Dedifferentiated amniotic fluid mesenchymal stem cell (primary cell): ENCODE results near the gene MTMR6.
"Not testable (repeated sequence)": the region's sequence is repeated elsewhere in the genome, so short reads cannot be mapped to it uniquely, and the experiment has no call there.

Source experiments
- DNase-seq: peaks from one replicate; pipeline ENCODE4 v3.0.0-alpha.2; 2016; ENCODE audit errors: extremely low spot score

Gene MTMR6

DNA sequence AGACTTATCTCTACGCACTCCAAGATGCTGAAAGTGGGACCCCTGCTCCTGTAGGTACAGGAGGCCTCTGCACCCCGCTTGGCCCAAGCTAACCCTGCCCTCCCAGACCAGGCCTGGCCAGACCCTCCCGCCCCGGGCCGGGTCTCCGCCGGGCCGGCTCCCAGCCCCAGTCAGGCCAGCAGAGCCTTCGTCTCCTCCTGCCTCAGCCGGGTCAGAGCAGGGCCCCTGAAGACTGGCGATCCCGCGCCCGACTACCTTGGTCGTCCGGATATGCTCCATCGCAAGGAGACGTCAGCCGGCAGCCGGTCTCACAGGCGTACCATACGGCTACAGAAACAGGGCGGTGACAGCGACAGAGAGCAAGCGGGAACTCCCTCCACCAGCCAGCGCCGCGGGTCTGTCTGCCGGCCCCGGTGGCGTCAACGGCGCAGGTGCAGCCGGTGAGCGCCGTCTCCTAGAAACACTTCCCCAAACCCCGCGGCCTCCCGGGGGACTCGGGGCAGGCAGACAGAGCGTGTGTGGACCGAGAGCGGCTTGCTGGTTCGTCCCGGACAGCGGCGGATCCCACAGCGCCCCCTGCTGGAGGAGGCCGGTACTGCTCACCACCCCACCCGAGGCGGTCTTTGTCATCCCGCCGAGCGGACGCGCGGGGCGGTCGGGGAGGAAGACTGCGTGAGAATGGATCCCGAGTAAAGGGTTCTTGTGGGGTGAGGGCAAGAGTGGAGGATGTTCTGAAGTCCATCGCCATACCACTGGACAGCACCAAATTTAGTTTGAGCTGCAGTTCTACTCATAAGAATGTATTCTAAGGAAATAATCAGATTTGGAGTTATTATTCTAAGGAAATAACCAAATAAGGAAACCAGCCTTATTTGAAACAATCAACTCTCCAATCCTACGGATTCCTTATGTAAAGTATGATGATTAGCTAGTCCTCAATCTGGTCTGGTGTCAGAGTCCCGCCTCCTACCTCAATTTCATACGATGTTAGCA, at the start of gene MTMR6:
Gene MTMR6 (minus strand): TSS at position 520 of the 993 bp plus-strand sequence. CDS start 241 bp downstream, at position 279.
- peak; percentile 90 for DNase-seq

DNA sequence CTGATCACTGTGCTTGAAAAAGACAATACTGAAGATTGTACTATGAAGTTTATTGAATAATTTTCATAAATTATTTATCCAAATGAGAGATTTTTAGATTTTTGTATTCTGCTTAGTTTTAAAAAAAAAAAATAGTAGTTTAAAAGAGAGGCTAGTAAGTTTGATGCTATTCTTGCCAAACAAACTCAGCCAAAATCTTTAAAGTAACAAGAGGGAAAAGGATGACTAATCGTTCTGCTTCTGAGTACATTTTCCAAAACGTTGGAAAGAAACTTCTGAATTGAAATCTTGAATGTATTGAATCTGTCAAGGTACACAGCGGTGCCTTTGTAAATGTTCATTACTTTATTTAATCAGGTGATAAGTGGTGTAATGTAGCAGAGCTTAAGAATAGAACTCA, 48.6 kb upstream of the MTMR6 start:
- no peak for DNase-seq

DNA sequence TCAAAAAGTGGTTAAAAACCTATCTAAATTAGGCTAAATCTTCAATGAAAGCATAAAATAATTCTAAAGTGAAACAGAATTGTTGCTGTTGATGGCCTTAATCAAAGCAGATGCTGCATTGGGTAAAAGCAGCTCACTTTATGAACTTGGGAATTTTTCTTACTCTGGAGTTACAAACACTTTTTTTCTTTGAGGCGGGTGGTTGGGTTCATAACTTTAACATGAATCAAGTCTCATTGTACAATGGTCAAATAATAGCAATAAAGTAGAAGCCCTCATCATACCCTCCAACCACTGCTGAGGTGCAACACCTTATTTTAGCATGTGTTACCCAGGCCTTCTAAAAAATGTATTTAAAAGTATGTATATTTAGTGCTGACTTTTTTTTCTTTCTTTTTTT, 43.3 kb upstream of the MTMR6 start:
- DNase-seq = no peak

DNA sequence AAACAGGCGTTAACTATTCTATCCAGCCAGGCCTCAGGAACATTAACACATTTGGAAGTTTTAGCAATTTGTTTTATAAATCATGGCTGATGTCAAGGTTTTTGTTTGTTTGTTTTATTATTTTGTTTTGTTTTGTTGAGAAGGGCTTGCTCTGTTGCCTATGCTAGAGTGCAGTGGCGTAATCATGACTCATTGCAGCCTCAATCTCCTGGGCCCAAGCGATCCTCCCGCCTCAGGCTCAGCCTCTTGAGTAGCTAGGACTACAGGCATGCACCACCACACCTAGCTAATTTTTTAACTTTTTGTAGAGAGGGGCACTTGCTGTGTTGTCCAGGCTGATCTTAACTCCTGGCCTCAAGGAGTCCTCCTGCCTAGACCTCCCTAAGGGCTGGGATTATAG, 42.4 kb upstream of the MTMR6 start:
- no peak for DNase-seq

DNA sequence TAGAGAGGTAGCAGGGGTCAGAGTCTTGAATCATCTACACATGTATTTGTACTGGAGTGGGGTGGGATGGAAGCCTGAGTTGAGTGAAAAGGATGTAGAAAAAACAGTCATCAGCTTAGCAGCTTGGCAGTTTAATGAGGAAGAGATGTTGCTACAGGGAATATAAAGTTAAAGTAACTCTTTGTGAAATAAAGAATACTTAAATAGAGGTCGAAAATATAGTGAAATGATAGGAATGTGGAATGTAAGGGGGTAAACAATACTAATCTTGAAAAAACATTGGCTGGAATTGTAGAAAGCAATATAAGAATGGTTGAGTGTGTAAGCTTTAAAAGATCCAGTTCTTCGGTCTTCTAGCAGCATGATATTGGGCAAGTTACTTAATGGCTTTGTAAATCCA, 36.8 kb upstream of the MTMR6 start:
- no peak for DNase-seq

DNA sequence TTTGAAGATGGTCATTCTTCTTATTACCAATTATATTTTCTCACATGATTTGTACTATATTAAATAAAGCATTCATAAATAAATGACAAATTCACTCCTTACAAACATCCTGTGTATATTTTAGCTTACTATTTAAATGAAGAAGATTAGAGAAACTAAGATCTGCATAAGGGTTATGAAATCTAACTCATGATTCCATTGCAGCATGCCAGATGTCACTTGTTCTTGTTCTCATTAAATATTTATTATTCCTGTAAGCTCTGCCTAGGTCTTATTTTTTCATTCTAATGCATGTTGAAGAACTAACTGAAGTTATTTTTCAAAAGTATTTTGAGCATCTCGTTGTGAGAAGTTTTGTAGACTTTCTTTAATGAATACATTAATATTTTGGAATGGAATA, 32.5 kb upstream of the MTMR6 start:
- DNase-seq = no peak

DNA sequence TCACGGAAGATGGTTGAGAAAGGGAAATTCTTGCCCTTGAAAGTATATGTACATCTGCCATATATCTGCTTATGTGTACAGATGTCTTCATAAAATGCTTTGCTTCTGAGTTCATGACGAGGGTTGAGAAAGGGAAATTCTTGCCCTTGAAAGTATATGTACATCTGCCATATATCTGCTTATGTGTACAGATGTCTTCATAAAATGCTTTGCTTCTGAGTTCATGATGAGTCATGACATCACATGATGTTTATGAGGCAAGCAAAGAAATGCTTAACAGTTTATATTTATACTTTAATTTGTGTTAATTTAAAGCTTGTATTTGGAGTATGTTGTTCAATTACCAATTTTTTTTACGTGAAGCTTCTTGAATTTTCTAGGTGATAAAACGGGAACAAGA, 31.7 kb upstream of the MTMR6 start:
- not testable (repeated sequence) for DNase-seq

DNA sequence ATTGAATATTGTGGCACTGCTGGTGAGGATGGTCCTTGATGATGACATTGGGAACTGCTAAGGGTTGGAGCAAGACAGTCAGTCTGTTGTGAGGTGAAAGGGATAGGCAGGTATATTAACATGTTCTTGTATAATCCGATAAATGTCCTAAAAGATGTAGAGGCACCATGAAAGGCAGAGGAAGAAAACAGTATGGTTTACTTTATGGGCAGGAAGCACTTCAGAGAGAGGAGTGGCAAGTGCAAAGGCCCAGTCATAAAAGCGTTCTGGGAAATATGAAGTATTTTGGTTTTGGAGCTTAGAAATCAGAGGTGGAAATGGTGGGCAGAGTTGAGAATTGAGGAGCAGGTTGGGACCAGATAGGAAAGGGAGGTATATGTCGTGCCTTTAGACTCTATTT, 23.6 kb upstream of the MTMR6 start:
- no peak for DNase-seq

DNA sequence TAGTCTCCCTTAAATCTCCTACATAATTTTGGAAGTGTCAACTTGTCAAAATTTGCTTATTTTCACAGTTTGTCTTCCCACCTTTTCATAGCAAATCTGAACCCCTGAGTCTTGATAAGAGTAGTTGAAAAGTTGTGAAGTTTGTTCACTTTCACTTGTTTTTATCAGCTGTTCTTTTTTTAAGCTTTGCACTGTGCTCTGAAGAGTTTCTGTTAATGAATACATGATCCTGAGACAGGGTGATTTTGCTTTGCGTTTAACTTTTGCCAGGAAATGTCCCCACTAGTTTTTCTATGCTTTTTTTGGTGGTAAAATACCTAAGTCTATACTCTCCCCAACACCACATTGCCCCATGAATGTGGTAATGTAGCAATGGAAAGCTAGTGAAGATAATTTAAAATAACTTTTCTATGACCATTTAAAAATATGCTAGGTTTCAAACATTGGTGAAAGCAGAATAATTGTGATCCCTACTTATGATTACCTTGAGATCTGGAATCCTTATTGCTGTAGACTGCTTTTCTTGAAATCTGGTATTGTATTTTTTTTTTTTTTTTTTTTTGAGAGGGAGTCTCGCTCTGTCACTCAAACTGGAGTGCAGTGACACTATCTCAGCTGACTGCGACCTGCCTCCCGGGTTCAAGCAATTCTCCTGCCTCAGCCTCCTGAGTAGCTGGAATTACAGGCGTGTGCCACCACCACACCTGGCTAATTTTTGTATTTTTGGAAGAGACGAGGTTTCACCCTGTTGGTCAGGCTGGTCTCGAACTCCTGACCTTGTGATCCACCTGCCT, 19.6 kb upstream of the MTMR6 start:
- no peak for DNase-seq

DNA sequence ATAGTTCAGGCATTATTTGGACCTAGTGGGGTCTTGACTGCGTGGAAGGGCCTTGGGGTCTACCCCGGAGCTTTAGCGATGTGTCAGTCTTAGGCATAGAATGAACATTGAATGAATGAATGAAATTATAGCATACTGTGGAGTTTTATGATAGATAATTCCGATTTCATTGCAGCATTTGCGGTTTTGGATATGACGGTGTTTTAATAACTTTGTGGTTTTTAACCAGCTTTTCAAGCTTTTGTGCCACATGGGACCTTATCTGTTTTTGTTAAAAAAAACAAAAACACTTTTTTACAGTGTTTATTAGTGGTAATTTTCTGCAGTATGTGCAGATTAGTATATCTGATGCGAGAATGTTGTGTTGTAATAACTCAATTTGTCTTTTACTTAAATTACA, 14.8 kb upstream of the MTMR6 start:
- DNase-seq = no peak

DNA sequence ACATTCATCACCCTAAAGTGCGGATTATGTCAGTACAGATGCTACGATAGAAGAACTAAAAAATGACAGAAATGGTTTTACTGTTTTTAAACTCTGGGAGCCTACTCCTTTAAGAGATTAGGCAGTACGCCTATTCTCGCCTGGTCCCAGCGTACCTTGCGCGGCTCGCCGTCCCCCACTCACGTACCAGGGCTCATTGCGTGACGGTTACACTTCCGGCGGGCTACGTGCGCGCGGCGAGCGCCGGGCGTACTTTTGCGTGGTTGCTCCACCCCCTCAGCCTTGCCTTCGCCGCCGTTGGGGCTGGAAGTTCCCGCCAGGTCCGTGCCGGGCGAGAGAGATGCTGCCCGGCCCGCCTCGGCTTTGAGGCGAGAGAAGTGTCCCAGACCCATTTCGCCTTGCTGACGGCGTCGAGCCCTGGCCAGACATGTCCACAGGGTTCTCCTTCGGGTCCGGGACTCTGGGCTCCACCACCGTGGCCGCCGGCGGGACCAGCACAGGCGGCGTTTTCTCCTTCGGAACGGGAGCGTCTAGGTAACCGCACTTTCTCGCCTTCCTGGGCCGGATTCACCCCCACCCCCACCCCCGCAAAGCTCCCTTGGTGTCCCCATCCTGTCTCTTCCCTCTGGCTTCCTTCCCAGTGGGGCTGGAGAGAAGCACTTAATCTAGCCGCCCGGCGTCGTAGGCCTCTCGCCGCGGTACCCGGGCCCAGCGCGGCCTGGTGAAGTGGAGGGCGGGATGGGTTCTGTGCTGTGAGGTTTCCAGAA, 14.2 kb upstream of the MTMR6 start, which contains the start of gene NUP58:
Gene NUP58 (plus strand): TSS at position 279 of the 767 bp plus-strand sequence. CDS start 149 bp downstream, at position 428.
- DNase-seq = peak; percentile 88

DNA sequence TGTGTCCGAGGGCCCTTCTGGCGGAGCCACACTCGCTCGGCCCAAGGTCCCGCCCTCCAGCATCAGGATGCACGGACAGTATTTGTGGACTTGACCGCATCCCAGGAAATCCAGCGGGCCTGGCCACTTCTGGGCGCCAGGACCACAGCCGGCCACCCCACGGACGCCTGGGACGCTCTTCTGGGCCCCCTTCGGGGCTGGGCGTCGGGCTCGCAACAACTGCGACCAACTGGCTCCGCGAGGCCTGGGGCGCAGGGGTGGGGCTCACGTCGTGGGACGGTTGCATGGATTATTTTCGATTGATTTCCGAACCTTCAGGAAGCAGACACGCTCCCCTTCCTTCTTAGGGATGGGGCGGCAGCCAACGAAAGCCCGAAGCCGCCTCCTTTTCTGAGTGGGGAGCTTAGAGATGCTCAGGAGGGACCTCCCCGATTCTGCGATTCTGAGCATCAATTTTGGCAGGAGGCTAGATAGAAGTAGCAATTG, 13.6 kb upstream of the MTMR6 start:
- no peak for DNase-seq

DNA sequence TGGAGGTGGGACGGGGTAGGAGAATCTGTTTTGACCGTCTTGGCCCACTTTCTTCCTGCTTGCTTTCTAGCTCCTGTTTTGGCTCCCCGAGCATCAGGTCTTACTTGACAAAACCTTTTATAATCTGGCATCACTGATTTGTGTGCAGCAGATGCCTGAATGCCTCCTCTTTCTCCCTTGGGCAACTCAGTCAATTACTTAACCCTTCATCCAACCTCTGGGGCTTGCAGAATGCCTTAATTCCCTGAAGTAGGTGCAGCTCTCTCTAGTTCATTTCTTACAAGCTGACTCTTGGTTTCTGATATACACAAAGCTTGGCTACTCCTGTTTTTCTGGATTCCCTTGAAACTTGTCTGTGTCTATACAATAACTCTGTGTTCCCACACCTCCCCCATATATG, 8.4 kb upstream of the MTMR6 start:
- no peak for DNase-seq

DNA sequence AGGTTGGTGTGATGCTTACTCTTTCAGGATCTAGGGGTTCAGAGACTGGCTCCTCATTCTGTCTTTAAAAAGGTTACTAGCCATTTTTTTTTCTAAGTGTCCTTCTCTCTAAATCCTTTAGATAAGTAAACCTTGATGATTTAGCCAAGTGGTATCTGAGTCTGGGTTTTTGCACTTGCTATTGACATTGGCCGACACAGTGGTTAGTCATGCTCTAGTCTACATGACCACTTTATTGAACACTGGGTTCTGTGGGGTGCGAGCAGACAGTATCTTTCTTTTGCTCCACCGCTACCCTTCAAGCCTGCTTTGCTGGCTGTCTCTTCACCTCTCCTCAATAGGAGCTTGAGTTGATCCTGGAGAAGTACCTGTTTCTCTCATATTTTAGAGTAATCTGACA, 7.9 kb upstream of the MTMR6 start:
- no peak for DNase-seq

DNA sequence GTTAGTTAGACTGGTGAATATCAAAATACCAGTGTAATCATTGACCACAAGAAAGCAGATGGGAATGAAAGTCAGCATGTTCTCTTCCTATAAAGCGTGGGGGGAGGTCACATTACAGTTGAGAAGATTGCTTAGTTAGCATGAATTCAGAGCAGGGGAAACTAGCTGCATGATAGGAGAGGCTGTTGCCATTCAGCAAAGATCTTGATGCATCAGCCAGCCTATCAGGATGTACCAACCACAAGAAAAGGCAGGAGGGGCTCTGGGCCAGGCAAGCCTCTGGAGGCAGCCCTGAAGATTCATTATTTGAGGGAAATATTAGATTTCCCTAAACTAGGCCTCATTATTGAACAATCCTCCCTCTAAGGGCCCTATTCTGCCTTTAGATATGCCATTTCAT, 5.0 kb upstream of the MTMR6 start:
- no peak for DNase-seq

DNA sequence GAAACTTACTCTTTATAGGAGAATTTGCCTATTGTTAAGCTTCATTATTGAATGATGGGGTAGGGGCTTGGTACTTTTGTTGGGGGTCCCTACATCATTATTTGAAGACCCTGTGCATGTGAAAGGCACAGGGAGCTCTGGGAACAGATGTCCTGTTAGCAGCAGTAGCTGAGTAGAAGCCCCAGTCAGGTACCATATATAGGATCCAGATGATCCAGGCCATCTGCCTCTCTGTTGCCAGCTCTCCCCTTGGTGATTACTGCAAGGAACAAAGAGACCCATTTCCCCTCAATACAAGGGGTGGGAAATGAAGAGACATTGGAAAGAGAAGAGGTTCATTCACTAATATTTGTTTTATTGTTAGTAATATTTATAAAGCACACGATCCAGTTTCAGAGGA, 4.4 kb upstream of the MTMR6 start:
- no peak for DNase-seq

DNA sequence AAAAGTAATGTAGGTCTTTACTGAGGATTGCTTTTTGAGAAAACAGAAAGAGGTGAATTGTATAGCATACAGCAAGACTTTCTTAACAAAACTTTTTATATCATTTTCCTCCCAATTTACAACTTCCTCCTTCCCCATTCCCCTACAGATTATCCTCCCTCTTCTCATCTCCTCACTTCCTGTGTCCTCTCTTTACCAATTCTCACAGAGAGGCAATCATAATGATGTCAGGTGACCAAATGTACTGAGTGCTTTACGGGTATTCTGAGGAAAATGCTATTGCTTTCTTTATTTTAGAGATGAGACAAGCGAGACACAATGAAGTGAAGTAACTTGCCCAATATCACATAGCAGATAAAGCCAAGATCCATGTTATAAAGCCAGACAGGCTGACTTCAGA, 1.7 kb upstream of the MTMR6 start:
- DNase-seq = no peak

DNA sequence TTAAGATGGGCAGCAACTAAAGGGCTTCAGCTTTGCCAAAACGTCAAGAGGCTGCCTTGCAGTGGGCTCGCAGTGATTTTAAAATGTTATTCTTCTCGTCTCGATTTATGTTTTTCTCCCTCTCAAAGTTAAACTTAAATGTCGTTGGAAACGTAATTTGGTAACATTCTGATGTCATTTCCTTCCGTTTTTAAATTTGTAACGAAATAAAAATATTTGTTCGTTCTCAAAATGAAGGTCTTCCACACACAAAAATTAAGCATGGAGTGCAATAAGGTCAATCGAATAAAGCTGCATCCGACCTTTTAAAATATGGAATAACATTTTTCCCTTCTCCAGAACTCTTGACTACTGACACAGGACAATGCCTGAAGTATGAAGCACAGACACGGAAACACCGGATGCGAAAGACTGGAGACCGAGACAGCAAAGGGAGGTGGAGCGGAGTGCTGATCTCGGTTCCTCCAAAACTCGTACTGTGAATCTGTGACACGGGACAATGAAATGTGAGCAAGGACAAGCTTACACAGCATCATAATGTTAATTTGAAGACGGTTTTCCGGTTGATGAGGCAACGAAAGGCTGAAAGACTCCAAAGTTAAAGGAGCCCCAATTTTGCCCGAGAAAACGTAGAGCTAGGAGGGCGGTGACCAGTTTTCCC, 850 bp downstream of the MTMR6 start:
- DNase-seq = peak; percentile 27

DNA sequence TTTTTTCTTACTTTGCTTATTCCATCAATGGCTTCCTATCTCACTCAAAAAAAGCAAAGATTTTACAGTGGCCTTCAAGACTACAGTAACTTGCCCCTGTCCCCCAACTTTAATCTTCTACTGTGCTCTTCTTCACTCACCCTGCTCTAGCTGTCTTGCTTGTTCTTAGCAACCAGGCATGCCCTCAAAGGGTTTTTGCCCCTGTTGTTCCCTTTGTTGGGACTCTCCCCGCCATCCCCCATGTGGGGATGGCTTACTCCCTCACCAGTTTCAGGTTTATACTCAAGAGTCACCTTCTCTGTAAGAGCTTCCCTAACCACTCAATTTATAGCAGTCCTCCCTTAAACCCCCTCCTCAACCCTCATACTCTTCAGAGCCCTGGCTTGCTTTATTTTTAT, 5.4 kb downstream of the MTMR6 start:
- no peak for DNase-seq

DNA sequence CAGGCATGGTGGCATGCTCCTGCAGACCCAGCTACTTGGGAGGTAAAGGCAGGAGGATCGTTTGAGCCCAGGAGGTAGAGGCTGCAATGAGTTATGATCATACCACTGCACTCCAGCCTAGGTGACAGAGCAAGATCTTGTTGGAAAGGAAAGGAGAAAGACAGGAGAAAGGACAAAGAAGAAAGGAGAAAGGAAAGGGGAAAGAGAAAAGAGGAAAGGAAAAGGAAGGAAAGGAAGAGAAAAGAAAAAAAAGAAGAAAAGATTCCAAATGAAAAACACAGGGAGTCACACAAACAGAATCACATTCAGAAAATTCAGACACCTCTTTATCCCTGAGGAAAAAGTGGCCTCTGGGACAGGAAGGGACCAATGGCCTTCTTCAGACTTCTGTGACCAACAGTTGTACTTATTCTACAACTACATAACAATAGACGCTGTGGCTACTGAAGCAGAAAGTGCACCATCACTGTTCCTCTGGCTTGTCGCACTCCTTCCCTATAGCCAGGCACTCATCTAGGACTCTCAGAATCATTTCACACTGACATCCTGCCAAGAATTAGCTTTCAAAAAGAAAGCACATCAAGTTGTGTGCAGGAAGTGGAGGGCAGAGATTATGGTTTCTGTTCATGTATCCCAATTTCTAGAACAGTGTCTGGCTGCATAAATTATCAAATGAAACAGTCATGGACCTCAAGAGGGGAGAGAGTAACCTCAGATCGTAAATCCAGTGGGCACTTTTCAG, 5.9 kb downstream of the MTMR6 start:
- no peak for DNase-seq

DNA sequence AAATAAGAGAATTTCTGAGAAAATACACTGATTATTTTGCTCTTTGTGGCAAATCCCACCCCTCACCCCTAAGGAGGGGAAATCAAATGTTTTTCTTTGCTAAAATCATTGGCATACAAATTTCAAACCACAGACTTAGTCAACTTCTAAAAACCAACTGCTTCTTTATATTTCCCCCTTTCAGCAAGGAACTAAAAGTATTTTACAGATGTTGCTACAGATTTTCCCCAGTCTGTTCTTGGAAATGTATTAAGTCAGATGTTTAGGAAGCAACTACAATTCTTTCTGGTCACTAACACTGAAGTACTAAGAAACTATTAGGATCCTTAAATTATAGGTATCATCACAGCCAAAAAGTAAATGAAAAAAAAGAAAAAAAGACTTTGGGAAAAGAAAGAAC, 6.9 kb downstream of the MTMR6 start:
- DNase-seq = no peak
